ENCODE data around the gene TENM4.
"Not testable (repeated sequence)": the region's sequence is repeated elsewhere in the genome, so short reads cannot be mapped to it uniquely, and the experiment has no call there.

TENM4 gene

GRCh38 chr11:78920329-78920728 lies 520.5 kb downstream of the TENM4 start:
- DNase-seq: no peak

GRCh38 chr11:78916759-78917158 lies 524.1 kb downstream of the TENM4 start:
- no peak for DNase-seq

GRCh38 chr11:78914503-78914902 lies 526.3 kb downstream of the TENM4 start:
- DNase-seq: no peak

GRCh38 chr11:78912778-78913177 lies 528.1 kb downstream of the TENM4 start:
- DNase-seq: no peak

GRCh38 chr11:78910322-78910721 lies 530.5 kb downstream of the TENM4 start:
- no peak for DNase-seq

GRCh38 chr11:78909386-78909785 lies 531.4 kb downstream of the TENM4 start:
- no peak for DNase-seq

- no peak for DNase-seq
Measured at GRCh38 chr11:78907636-78908035, 533.2 kb downstream of the TENM4 start.

GRCh38 chr11:78906566-78906965 lies 534.3 kb downstream of the TENM4 start:
- no peak for DNase-seq

GRCh38 chr11:78905756-78906155 lies 535.1 kb downstream of the TENM4 start:
- no peak for DNase-seq

- DNase-seq: no peak
Measured at GRCh38 chr11:78902771-78903507, 537.9 kb downstream of the TENM4 start.

- DNase-seq: no peak
Measured at GRCh38 chr11:78901831-78902230, 539.0 kb downstream of the TENM4 start.

- no peak for DNase-seq
Measured at GRCh38 chr11:78898266-78898775, 542.5 kb downstream of the TENM4 start.

- no peak for DNase-seq
Measured at GRCh38 chr11:78893996-78894395, 546.8 kb downstream of the TENM4 start.

GRCh38 chr11:78889698-78890097 lies 551.1 kb downstream of the TENM4 start:
- DNase-seq: no peak

- no peak for DNase-seq
Measured at GRCh38 chr11:78886616-78887015, 554.2 kb downstream of the TENM4 start.

- no peak for DNase-seq
Measured at GRCh38 chr11:78884761-78885160, 556.1 kb downstream of the TENM4 start.

GRCh38 chr11:78883506-78883905 lies 557.3 kb downstream of the TENM4 start:
- no peak for DNase-seq

- DNase-seq: not testable (repeated sequence)
Measured at GRCh38 chr11:78879094-78879980, 561.5 kb downstream of the TENM4 start.

- DNase-seq: no peak
Measured at GRCh38 chr11:78878631-78879030, 562.2 kb downstream of the TENM4 start.

- no peak for DNase-seq
Measured at GRCh38 chr11:78876676-78877075, 564.2 kb downstream of the TENM4 start.

GRCh38 chr11:78870655-78871054 lies 570.2 kb downstream of the TENM4 start:
- no peak for DNase-seq

- no peak for DNase-seq
Measured at GRCh38 chr11:78869293-78869692, 571.5 kb downstream of the TENM4 start.

GRCh38 chr11:78868563-78868962 lies 572.3 kb downstream of the TENM4 start:
- no peak for DNase-seq
